ENCODE results near the gene OR9G1.

The OR9G1 gene

GRCh38 chr11:56706486-56706885, 7.6 kb downstream of the OR9G1 start:
- peaks cover 2 to 7% of the 10 kb centered on the region in 2 donors for H3K9me3 ChIP-seq (ENCODE audit: control insufficient read depth in 1 of 2, low read length in 2 of 2)

GRCh38 chr11:56714206-56714605, 15.3 kb downstream of the OR9G1 start:
- no peak overlapping the region for H3K9ac ChIP-seq (ENCODE audit: low read depth in 1 of 2, low read length in 2 of 2)
- no peaks in the 10 kb centered on the region for H3K27me3 ChIP-seq (ENCODE audit: control insufficient read depth in 1 of 2, insufficient read depth in 2 of 2, low read length in 2 of 2)
- no peak overlapping the region for H3K4me3 ChIP-seq (ENCODE audit: low read depth in 1 of 2, low read length in 2 of 2)
- no peak overlapping the region for H3K27ac ChIP-seq (ENCODE audit: low read depth, low read length)
- H3K36me3 ChIP-seq (ENCODE audit: control insufficient read depth in 1 of 2, insufficient read depth in 2 of 2, low read length in 2 of 2): no peaks in the 10 kb centered on the region
- H3K4me1 ChIP-seq (ENCODE audit: control insufficient read depth in 1 of 2, insufficient read depth in 2 of 2, low read length in 2 of 2): no peaks in the 10 kb centered on the region
- peaks cover 0 to 5% of the 10 kb centered on the region in 2 donors for H3K9me3 ChIP-seq (ENCODE audit: control insufficient read depth in 1 of 2, low read length in 2 of 2)

More at GRCh38 chr11:56706486-56706885, 7.6 kb downstream of the OR9G1 start:
- Histone ChIP-seq H3K27ac (ENCODE audit: low read depth, low read length) (no peak overlapping the region), H3K36me3 (ENCODE audit: control insufficient read depth in 1 of 2, insufficient read depth in 2 of 2, low read length in 2 of 2) (no peaks in the 10 kb centered on the region), H3K4me1 (ENCODE audit: control insufficient read depth in 1 of 2, insufficient read depth in 2 of 2, low read length in 2 of 2) (no peaks in the 10 kb centered on the region), H3K9ac (ENCODE audit: low read depth in 1 of 2, low read length in 2 of 2) (no peak overlapping the region), H3K27me3 (ENCODE audit: control insufficient read depth in 1 of 2, insufficient read depth in 2 of 2, low read length in 2 of 2) (no peaks in the 10 kb centered on the region), H3K4me3 (ENCODE audit: low read depth in 1 of 2, low read length in 2 of 2) (no peak overlapping the region)

GRCh38 chr11:56716379-56716854, 17.5 kb downstream of the OR9G1 start:
- no peaks in the 10 kb centered on the region for H3K27me3 ChIP-seq (ENCODE audit: control insufficient read depth in 1 of 2, insufficient read depth in 2 of 2, low read length in 2 of 2)
- H3K9me3 ChIP-seq (ENCODE audit: control insufficient read depth in 1 of 2, low read length in 2 of 2): peaks cover 0 to 5% of the 10 kb centered on the region in 2 donors
- no peaks in the 10 kb centered on the region for H3K4me1 ChIP-seq (ENCODE audit: control insufficient read depth in 1 of 2, insufficient read depth in 2 of 2, low read length in 2 of 2)
- H3K4me3 ChIP-seq (ENCODE audit: low read depth in 1 of 2, low read length in 2 of 2): no peak overlapping the region
- no peak overlapping the region for H3K9ac ChIP-seq (ENCODE audit: low read depth in 1 of 2, low read length in 2 of 2)
- H3K27ac ChIP-seq (ENCODE audit: low read depth, low read length): no peak overlapping the region
- no peaks in the 10 kb centered on the region for H3K36me3 ChIP-seq (ENCODE audit: control insufficient read depth in 1 of 2, insufficient read depth in 2 of 2, low read length in 2 of 2)

GRCh38 chr11:56720513-56720912, 21.6 kb downstream of the OR9G1 start:
- Histone ChIP-seq H3K9me3 (ENCODE audit: control insufficient read depth in 1 of 2, low read length in 2 of 2) (peaks cover 0 to 2% of the 10 kb centered on the region in 2 donors), H3K9ac (ENCODE audit: low read depth in 1 of 2, low read length in 2 of 2) (no peak overlapping the region), H3K4me3 (ENCODE audit: low read depth in 1 of 2, low read length in 2 of 2) (no peak overlapping the region), H3K27ac (ENCODE audit: low read depth, low read length) (no peak overlapping the region), H3K4me1 (ENCODE audit: control insufficient read depth in 1 of 2, insufficient read depth in 2 of 2, low read length in 2 of 2) (no peaks in the 10 kb centered on the region), H3K36me3 (ENCODE audit: control insufficient read depth in 1 of 2, insufficient read depth in 2 of 2, low read length in 2 of 2) (no peaks in the 10 kb centered on the region), H3K27me3 (ENCODE audit: control insufficient read depth in 1 of 2, insufficient read depth in 2 of 2, low read length in 2 of 2) (no peaks in the 10 kb centered on the region)

GRCh38 chr11:56740107-56740506, 41.2 kb downstream of the OR9G1 start:
- H3K9ac ChIP-seq (ENCODE audit: low read depth in 1 of 2, low read length in 2 of 2): no peak overlapping the region
- H3K9me3 ChIP-seq (ENCODE audit: control insufficient read depth in 1 of 2, low read length in 2 of 2): peaks cover 0 to 3% of the 10 kb centered on the region in 2 donors
- no peaks in the 10 kb centered on the region for H3K36me3 ChIP-seq (ENCODE audit: control insufficient read depth in 1 of 2, insufficient read depth in 2 of 2, low read length in 2 of 2)
- no peak overlapping the region for H3K27ac ChIP-seq (ENCODE audit: low read depth, low read length)
- H3K27me3 ChIP-seq (ENCODE audit: control insufficient read depth in 1 of 2, insufficient read depth in 2 of 2, low read length in 2 of 2): no peaks in the 10 kb centered on the region
- no peaks in the 10 kb centered on the region for H3K4me1 ChIP-seq (ENCODE audit: control insufficient read depth in 1 of 2, insufficient read depth in 2 of 2, low read length in 2 of 2)
- no peak overlapping the region for H3K4me3 ChIP-seq (ENCODE audit: low read depth in 1 of 2, low read length in 2 of 2)

- no peaks in the 10 kb centered on the region for H3K36me3 ChIP-seq (ENCODE audit: control insufficient read depth in 1 of 2, insufficient read depth in 2 of 2, low read length in 2 of 2)
- H3K27me3 ChIP-seq (ENCODE audit: control insufficient read depth in 1 of 2, insufficient read depth in 2 of 2, low read length in 2 of 2): no peaks in the 10 kb centered on the region
- no peak overlapping the region for H3K9ac ChIP-seq (ENCODE audit: low read depth in 1 of 2, low read length in 2 of 2)
- peaks cover 0 to 3% of the 10 kb centered on the region in 2 donors for H3K9me3 ChIP-seq (ENCODE audit: control insufficient read depth in 1 of 2, low read length in 2 of 2)
- H3K4me3 ChIP-seq (ENCODE audit: low read depth in 1 of 2, low read length in 2 of 2): no peak overlapping the region
- H3K27ac ChIP-seq (ENCODE audit: low read depth, low read length): no peak overlapping the region
- no peaks in the 10 kb centered on the region for H3K4me1 ChIP-seq (ENCODE audit: control insufficient read depth in 1 of 2, insufficient read depth in 2 of 2, low read length in 2 of 2)
Measured at GRCh38 chr11:56740886-56741285, 42.0 kb downstream of the OR9G1 start.

GRCh38 chr11:56748597-56748996, 49.7 kb downstream of the OR9G1 start, which contains the start of gene OR9G4:
TSS of gene OR9G4 (minus strand) at chr11:56748697. CDS start at chr11:56743766, 4,931 bp downstream.
- Histone ChIP-seq H3K36me3 (ENCODE audit: control insufficient read depth in 1 of 2, insufficient read depth in 2 of 2, low read length in 2 of 2) (no peaks in the 10 kb centered on the region), H3K27ac (ENCODE audit: low read depth, low read length) (no peak within 1 kb of the TSS), H3K4me3 (ENCODE audit: low read depth in 1 of 2, low read length in 2 of 2) (no peak within 1 kb of the TSS), H3K9me3 (ENCODE audit: control insufficient read depth in 1 of 2, low read length in 2 of 2) (no peaks in the 10 kb centered on the region), H3K9ac (ENCODE audit: low read depth in 1 of 2, low read length in 2 of 2) (no peak within 1 kb of the TSS), H3K4me1 (ENCODE audit: control insufficient read depth in 1 of 2, insufficient read depth in 2 of 2, low read length in 2 of 2) (no peaks in the 10 kb centered on the region), H3K27me3 (ENCODE audit: control insufficient read depth in 1 of 2, insufficient read depth in 2 of 2, low read length in 2 of 2) (no peaks in the 10 kb centered on the region)

- no peak overlapping the region for H3K27ac ChIP-seq (ENCODE audit: low read depth, low read length)
- no peak overlapping the region for H3K4me3 ChIP-seq (ENCODE audit: low read depth in 1 of 2, low read length in 2 of 2)
- H3K36me3 ChIP-seq (ENCODE audit: control insufficient read depth in 1 of 2, insufficient read depth in 2 of 2, low read length in 2 of 2): no peaks in the 10 kb centered on the region
- no peak overlapping the region for H3K9ac ChIP-seq (ENCODE audit: low read depth in 1 of 2, low read length in 2 of 2)
- H3K4me1 ChIP-seq (ENCODE audit: control insufficient read depth in 1 of 2, insufficient read depth in 2 of 2, low read length in 2 of 2): no peaks in the 10 kb centered on the region
- no peaks in the 10 kb centered on the region for H3K9me3 ChIP-seq (ENCODE audit: control insufficient read depth in 1 of 2, low read length in 2 of 2)
- H3K27me3 ChIP-seq (ENCODE audit: control insufficient read depth in 1 of 2, insufficient read depth in 2 of 2, low read length in 2 of 2): no peaks in the 10 kb centered on the region
Measured at GRCh38 chr11:56750190-56750589, 51.3 kb downstream of the OR9G1 start.

GRCh38 chr11:56751480-56751879, 52.6 kb downstream of the OR9G1 start:
- H3K9ac ChIP-seq (ENCODE audit: low read depth in 1 of 2, low read length in 2 of 2): no peak overlapping the region
- no peaks in the 10 kb centered on the region for H3K9me3 ChIP-seq (ENCODE audit: control insufficient read depth in 1 of 2, low read length in 2 of 2)
- no peaks in the 10 kb centered on the region for H3K36me3 ChIP-seq (ENCODE audit: control insufficient read depth in 1 of 2, insufficient read depth in 2 of 2, low read length in 2 of 2)
- no peak overlapping the region for H3K4me3 ChIP-seq (ENCODE audit: low read depth in 1 of 2, low read length in 2 of 2)
- H3K4me1 ChIP-seq (ENCODE audit: control insufficient read depth in 1 of 2, insufficient read depth in 2 of 2, low read length in 2 of 2): no peaks in the 10 kb centered on the region
- no peaks in the 10 kb centered on the region for H3K27me3 ChIP-seq (ENCODE audit: control insufficient read depth in 1 of 2, insufficient read depth in 2 of 2, low read length in 2 of 2)
- H3K27ac ChIP-seq (ENCODE audit: low read depth, low read length): no peak overlapping the region

Measured in duodenal mucosa (tissue), 2 donors.